Liver (tissue), 9 donors: ENCODE data around the gene KMT2D. TPM values are rescaled to one million over a fixed set of nuclear protein-coding genes. Genes with fewer than 3 reads are reported as not detected.

Experiments used
- DNase-seq: peaks from one replicate; pipeline ENCODE4 v3.0.0-alpha.2; 2017; ENCODE audit warnings: low spot score
- H3K27ac ChIP-seq, 2 donors: one replicate each; pipeline ENCODE4 v1.7.0; 2013; ENCODE audit warnings: inconsistent platforms in 2 of 2, low read length in 2 of 2, control low read depth in 1 of 2, low read depth in 1 of 2, mild to moderate bottlenecking in 1 of 2
- H3K27me3 ChIP-seq, 4 donors: one replicate each; pipeline versions ENCODE4 v1.6.1 to v1.7.0; 2013; ENCODE audit warnings: low read length in 3 of 4, inconsistent platforms in 1 of 4, mild to moderate bottlenecking in 1 of 4, moderate library complexity in 1 of 4; ENCODE audit not compliant: control insufficient read depth in 4 of 4, insufficient read depth in 4 of 4
- H3K36me3 ChIP-seq, 4 donors: one replicate each; pipeline versions ENCODE4 v1.6.1 to v1.7.0; 2013; ENCODE audit warnings: low read length in 3 of 4, mild to moderate bottlenecking in 3 of 4, low read depth in 1 of 4, moderate library complexity in 1 of 4; ENCODE audit not compliant: control insufficient read depth in 4 of 4, insufficient read depth in 3 of 4
- H3K4me1 ChIP-seq, 4 donors: one replicate each; pipeline versions ENCODE4 v1.6.1 to v1.7.0; 2013; ENCODE audit warnings: low read length in 3 of 4, mild to moderate bottlenecking in 3 of 4, moderate library complexity in 1 of 4; ENCODE audit not compliant: control insufficient read depth in 4 of 4, insufficient read depth in 4 of 4
- H3K4me3 ChIP-seq, 3 donors: one replicate each; pipeline versions ENCODE4 v1.6.1 to v1.7.0; 2013; ENCODE audit warnings: low read length in 3 of 3, control low read depth in 1 of 3, low read depth in 1 of 3, mild to moderate bottlenecking in 1 of 3
- H3K9ac ChIP-seq, 2 donors: one replicate each; pipeline ENCODE4 v1.7.0; 2013; ENCODE audit warnings: low read length in 2 of 2, mild to moderate bottlenecking in 2 of 2, moderate library complexity in 2 of 2, control low read depth in 1 of 2, low read depth in 1 of 2
- H3K9me3 ChIP-seq, 4 donors: one replicate each; pipeline versions ENCODE4 v1.6.1 to v1.7.0; 2013; ENCODE audit warnings: low read length in 3 of 4; ENCODE audit not compliant: control insufficient read depth in 4 of 4
- ATF3 ChIP-seq: IDR thresholded peaks from 2 replicates; pipeline ENCODE4 v1.6.1; 2016; ENCODE audit warnings: antibody characterized with exemption
- EGR1 ChIP-seq, 2 donors: IDR thresholded peaks; 2 replicates each; pipeline ENCODE4 v1.6.1; 2016 to 2018; ENCODE audit warnings: antibody characterized with exemption in 2 of 2, low read depth in 2 of 2
- FOXA1 ChIP-seq: IDR thresholded peaks from 2 replicates; pipeline ENCODE4 v1.6.1; 2016; ENCODE audit warnings: antibody characterized with exemption
- FOXA2 ChIP-seq: IDR thresholded peaks from 2 replicates; pipeline ENCODE4 v1.6.1; 2016; ENCODE audit warnings: antibody characterized with exemption
- GABPA ChIP-seq, 2 donors: IDR thresholded peaks in 1 of 2; conservative IDR thresholded peaks in 1 of 2; 2 replicates each; pipeline ENCODE4 v1.6.1; 2016; ENCODE audit warnings: antibody characterized with exemption in 2 of 2, mild to moderate bottlenecking in 1 of 2, moderate library complexity in 1 of 2
- HNF4A ChIP-seq, 2 donors: conservative IDR thresholded peaks; 2 replicates each; pipeline ENCODE4 v1.6.1; 2016; ENCODE audit warnings: antibody characterized with exemption in 2 of 2, mild to moderate bottlenecking in 2 of 2
- HNF4G ChIP-seq: IDR thresholded peaks from 2 replicates; pipeline ENCODE4 v1.6.1; 2016; ENCODE audit warnings: antibody characterized with exemption
- JUND ChIP-seq, 2 donors: IDR thresholded peaks; 2 replicates each; pipeline ENCODE4 v1.6.1; 2016; ENCODE audit warnings: antibody characterized with exemption in 2 of 2
- MAX ChIP-seq: IDR thresholded peaks from 2 replicates; pipeline ENCODE4 v1.6.1; 2016; ENCODE audit warnings: antibody characterized with exemption
- NR2F2 ChIP-seq: IDR thresholded peaks from 2 replicates; pipeline ENCODE4 v1.6.1; 2016; ENCODE audit warnings: antibody characterized with exemption
- RAD21 ChIP-seq, 2 donors: IDR thresholded peaks; 2 replicates each; pipeline ENCODE4 v1.6.1; 2016; ENCODE audit warnings: antibody characterized with exemption in 2 of 2, mild to moderate bottlenecking in 2 of 2
- REST ChIP-seq: IDR thresholded peaks from 2 replicates; pipeline ENCODE4 v1.6.1; 2016; ENCODE audit warnings: antibody characterized with exemption, mild to moderate bottlenecking
- RXRA ChIP-seq, 2 donors: IDR thresholded peaks; 2 replicates each; pipeline ENCODE4 v1.6.1; 2017 to 2018; ENCODE audit warnings: antibody characterized with exemption in 2 of 2, mild to moderate bottlenecking in 1 of 2
- SP1 ChIP-seq: IDR thresholded peaks from 2 replicates; pipeline ENCODE4 v1.6.1; 2018; ENCODE audit warnings: antibody characterized with exemption, mild to moderate bottlenecking
- TAF1 ChIP-seq: conservative IDR thresholded peaks from 2 replicates; pipeline ENCODE4 v1.6.1; 2016; ENCODE audit warnings: antibody characterized with exemption, mild to moderate bottlenecking
- YY1 ChIP-seq: IDR thresholded peaks from 2 replicates; pipeline ENCODE4 v1.6.1; 2016; ENCODE audit warnings: antibody characterized with exemption, mild to moderate bottlenecking
- ZBTB33 ChIP-seq: IDR thresholded peaks from 2 replicates; pipeline ENCODE4 v1.6.1; 2016; ENCODE audit warnings: antibody characterized with exemption
- WGBS: extraction: QIAGEN DNeasy Blood & Tissue Kit; methylation state at CpG from one replicate; pipeline ENCODE4 v1.1.7; 2013; 5-methylcytosine and 5-hydroxymethylcytosine counted together
- polyA plus RNA-seq, 2 donors: library from polyadenylated mRNA; stranded (reverse) in 1 of 2; unstranded in 1 of 2; fragments of 200-250 nt in 1 of 2; fragments of >200 nt in 1 of 2; fragmentation: Nextera tagmentation in 1 of 2; extraction: Ambion mirVana in 1 of 2; gene quantifications; one replicate each; pipeline versions ENCODE4 v1.2.1 to v1.2.3, GENCODE V29; 2013 to 2015
- total RNA-seq, 2 donors: library from RNA; depleted of rRNA; stranded (reverse); fragments of >200 nt; gene quantifications; one replicate each; pipeline ENCODE4 v1.2.3, GENCODE V29; 2014
- TF ChIP-seq, protein P1 (sequence below): fragments of 150-350 bp; IDR thresholded peaks from 2 replicates; pipeline ENCODE4 v1.5.1; 2017; ENCODE audit warnings: improper control_type of control experiment, low read depth, low read length; ENCODE audit not compliant: missing input control
- donor health status: healthy.
- donor health status: healthy.
- donor health status: healthy.
- donor health status: healthy.
- donor health status: healthy.

The KMT2D gene
- total and polyA plus RNA-seq, 4 donors: 4.5 to 53.8 (median 25.0) TPM

DNA sequence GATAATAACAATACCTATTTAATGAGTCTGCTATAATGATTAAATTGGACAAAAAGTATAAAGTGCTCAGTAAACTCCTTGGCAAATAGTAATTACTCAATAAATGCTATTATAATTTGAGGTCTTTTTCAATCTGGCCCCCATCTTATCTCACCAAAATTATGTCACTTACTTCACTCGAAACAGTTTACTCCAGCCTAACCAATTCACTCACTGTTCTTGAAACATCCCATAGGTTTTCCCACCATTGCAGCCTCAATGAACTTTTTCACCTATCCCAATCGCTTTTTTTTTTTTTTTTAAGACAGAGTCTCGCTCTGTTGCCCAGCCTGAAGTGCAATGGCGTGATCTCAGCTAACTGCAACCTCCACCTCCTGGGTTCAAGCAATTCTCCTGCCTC, 24.6 kb downstream of the KMT2D start:
- no peaks in the 10 kb centered on the region for H3K9me3 ChIP-seq
- no peak overlapping the region for H3K27ac ChIP-seq
- no peaks in the 10 kb centered on the region for H3K27me3 ChIP-seq
- no peaks in the 10 kb centered on the region for H3K4me1 ChIP-seq
- H3K9ac ChIP-seq: no peak overlapping the region
- H3K36me3 ChIP-seq: peaks cover 27 to 90% (median 51%) of the 10 kb centered on the region in 4 donors
- no peak overlapping the region for H3K4me3 ChIP-seq
- no peak for DNase-seq
- TF ChIP-seq GABPA (IDR thresholded peaks at IDR 0.05 in 1 of 2, conservative IDR thresholded peaks at IDR 0.05 in 1 of 2) (no peak), RXRA (IDR thresholded peaks at IDR 0.05) (no peak), MAX (no peak), FOXA1 (no peak), ZBTB33 (no peak), EGR1 (IDR thresholded peaks at IDR 0.05; ENCODE audit: low read depth in 2 of 2) (no peak), RAD21 (IDR thresholded peaks at IDR 0.05) (no peak)
- WGBS: 97% methylated on average over 4 of the region's 4 CpGs

DNA sequence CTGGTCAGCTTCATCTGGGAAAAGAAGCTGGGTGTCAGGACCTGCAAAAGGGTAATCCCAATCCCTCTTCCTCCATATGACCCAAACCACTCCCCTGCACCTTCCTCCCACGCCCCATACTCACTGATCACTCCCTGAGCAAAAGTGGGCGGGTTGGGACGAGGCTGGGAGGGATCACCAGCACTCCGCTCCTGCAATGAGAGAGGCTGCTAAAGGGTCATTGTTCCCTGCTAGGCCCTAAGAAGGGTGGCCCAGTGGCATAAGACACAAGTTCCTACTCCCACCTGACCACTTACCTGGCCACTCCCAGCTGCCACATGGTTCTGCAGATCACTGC, 26.3 kb downstream of the KMT2D start:
- Histone ChIP-seq H3K27ac (no peak overlapping the region), H3K9me3 (no peaks in the 10 kb centered on the region), H3K27me3 (no peaks in the 10 kb centered on the region), H3K4me3 (no peak overlapping the region), H3K4me1 (no peaks in the 10 kb centered on the region), H3K9ac (no peak overlapping the region), H3K36me3 (peaks cover 15 to 80% (median 49%) of the 10 kb centered on the region in 4 donors)
- TF ChIP-seq GABPA (IDR thresholded peaks at IDR 0.05 in 1 of 2, conservative IDR thresholded peaks at IDR 0.05 in 1 of 2) (no peak), YY1 (no peak), EGR1 (IDR thresholded peaks at IDR 0.05; ENCODE audit: low read depth in 2 of 2) (no peak), REST (no peak), RXRA (IDR thresholded peaks at IDR 0.05) (no peak), FOXA2 (no peak), ATF3 (no peak), HNF4G (no peak), MAX (no peak), NR2F2 (no peak), FOXA1 (no peak), TAF1 (no peak), HNF4A (conservative IDR thresholded peaks at IDR 0.05) (no peak), RAD21 (IDR thresholded peaks at IDR 0.05) (no peak), ZBTB33 (no peak), SP1 (no peak), JUND (IDR thresholded peaks at IDR 0.05) (no peak)
- TF ChIP-seq, protein P1, sequence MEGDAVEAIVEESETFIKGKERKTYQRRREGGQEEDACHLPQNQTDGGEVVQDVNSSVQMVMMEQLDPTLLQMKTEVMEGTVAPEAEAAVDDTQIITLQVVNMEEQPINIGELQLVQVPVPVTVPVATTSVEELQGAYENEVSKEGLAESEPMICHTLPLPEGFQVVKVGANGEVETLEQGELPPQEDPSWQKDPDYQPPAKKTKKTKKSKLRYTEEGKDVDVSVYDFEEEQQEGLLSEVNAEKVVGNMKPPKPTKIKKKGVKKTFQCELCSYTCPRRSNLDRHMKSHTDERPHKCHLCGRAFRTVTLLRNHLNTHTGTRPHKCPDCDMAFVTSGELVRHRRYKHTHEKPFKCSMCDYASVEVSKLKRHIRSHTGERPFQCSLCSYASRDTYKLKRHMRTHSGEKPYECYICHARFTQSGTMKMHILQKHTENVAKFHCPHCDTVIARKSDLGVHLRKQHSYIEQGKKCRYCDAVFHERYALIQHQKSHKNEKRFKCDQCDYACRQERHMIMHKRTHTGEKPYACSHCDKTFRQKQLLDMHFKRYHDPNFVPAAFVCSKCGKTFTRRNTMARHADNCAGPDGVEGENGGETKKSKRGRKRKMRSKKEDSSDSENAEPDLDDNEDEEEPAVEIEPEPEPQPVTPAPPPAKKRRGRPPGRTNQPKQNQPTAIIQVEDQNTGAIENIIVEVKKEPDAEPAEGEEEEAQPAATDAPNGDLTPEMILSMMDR: no peak
- 89% methylated on average over 4 of the region's 4 CpGs for WGBS
- DNase-seq: no peak
